Effector memory CD8-positive, alpha-beta T cell (primary cell): Measurements from ENCODE around the gene BACH2.

Experiments
- ATAC-seq: fragments of 150-1000 bp; cut with Tn5 transposase; replicated peaks from 2 replicates; pipeline ENCODE4 v1.10.0; 2021; ENCODE audit warnings: mild to moderate bottlenecking, moderate library complexity
- DNase-seq, 3 experiments: peaks; one replicate each; pipeline ENCODE4 v3.0.0; 2021
- H3K27ac Mint-ChIP-seq, 2 donors: one replicate each; pipeline ENCODE4 v1.8.0; 2022; ENCODE audit warnings: mild to moderate bottlenecking in 2 of 2, mixed read lengths in 2 of 2, moderate library complexity in 2 of 2
- H3K27me3 Mint-ChIP-seq, 2 donors: one replicate each; pipeline ENCODE4 v1.8.0; 2022; ENCODE audit warnings: mixed read lengths in 2 of 2
- H3K36me3 Mint-ChIP-seq: one replicate; pipeline ENCODE4 v1.8.0; 2022; ENCODE audit warnings: mild to moderate bottlenecking, moderate library complexity, mixed read lengths; ENCODE audit not compliant: insufficient read depth
- H3K4me1 Mint-ChIP-seq, 2 donors: one replicate each; pipeline ENCODE4 v1.8.0; 2022; ENCODE audit warnings: low read depth in 2 of 2, mixed read lengths in 2 of 2
- H3K4me3 Mint-ChIP-seq, 2 donors: one replicate each; pipeline ENCODE4 v1.8.0; 2022; ENCODE audit warnings: mild to moderate bottlenecking in 2 of 2, mixed read lengths in 2 of 2, moderate library complexity in 2 of 2
- H3K9me3 Mint-ChIP-seq, 2 donors: one replicate each; pipeline ENCODE4 v1.8.0; 2022; ENCODE audit warnings: mixed read lengths in 2 of 2

Gene BACH2

GRCh38 chr6:90028995-90029635 is 267.5 kb downstream of the BACH2 start:
- Mint-ChIP-seq H3K4me1 (peaks cover 26 to 31% of the 10 kb centered on the region in 2 donors), H3K27ac (peak overlapping the region; percentile 10 to 62), H3K27me3 (no peaks in the 10 kb centered on the region), H3K4me3 (peak overlapping the region; percentile 54 to 61), H3K36me3 (peaks cover 4% of the 10 kb centered on the region), H3K9me3 (peaks cover 0 to 2% of the 10 kb centered on the region in 2 donors)
- DNase-seq (no peak), ATAC-seq (peak; percentile 46)

DNA sequence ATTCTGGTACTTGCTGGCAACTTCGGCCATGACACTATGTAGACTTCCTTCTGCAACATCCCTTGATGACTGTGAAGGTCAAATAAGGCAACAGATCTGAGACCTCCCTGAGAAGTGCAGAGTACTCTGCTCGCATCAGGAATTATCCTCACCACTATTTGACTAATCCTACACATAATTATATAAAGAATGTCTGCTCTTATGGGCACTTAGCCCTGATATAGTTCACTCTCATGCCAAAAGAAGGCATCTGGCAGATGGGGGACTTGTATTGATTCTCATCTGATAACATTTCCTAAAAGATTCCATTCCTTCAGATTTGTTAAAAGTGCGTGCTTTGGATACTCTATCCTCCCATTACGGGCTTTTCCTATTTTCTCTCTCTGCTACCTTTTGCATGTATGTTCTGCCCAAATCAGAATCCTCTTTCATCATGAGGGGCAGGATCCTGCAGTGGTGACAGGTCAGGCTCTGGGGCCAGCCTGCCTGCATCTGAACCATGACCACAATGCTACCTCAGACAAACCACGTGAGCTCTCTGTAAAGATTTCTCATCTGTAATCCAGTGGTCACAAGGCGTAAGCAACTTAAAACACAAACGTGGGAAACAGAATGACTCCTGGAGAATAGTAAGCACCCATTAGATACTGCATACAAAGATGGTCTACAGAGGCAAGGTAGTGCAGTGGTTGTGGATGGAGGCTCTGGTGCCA is 268.4 kb downstream of the BACH2 start:
- H3K4me3 Mint-ChIP-seq, result no peak overlapping the region
- DNase-seq (no peak), ATAC-seq (peak; percentile 56)
- H3K9me3 Mint-ChIP-seq, result peaks cover 0 to 2% of the 10 kb centered on the region in 2 donors
- H3K36me3 Mint-ChIP-seq, result peaks cover 4% of the 10 kb centered on the region
- H3K27ac Mint-ChIP-seq, result peak overlapping the region in 1 of 2 donors; percentile 10
- peaks cover 26 to 33% of the 10 kb centered on the region in 2 donors for H3K4me1 Mint-ChIP-seq
- H3K27me3 Mint-ChIP-seq, result no peaks in the 10 kb centered on the region

DNA sequence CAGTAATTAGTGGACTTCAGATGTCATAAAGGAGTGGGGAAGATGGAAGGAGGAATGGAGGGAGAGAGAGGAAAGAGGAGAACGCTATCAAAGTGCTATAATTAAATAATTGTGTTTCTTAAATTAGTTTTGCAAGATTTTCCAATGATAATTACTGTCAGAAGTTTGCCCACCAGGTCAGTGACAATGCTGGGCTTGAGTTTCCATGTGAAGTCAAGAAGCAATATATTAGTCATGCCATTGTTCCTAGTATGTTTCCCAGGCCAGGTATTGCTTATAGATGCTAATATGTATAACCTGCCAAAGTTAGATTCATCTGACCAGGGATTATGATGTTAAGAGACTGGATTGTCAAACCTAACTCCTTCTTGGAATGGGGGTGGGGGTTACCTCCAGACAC is 270.4 kb downstream of the BACH2 start:
- Mint-ChIP-seq H3K9me3 (no peaks in the 10 kb centered on the region), H3K4me3 (no peak overlapping the region), H3K27me3 (no peaks in the 10 kb centered on the region), H3K27ac (no peak overlapping the region), H3K4me1 (peaks cover 26 to 33% of the 10 kb centered on the region in 2 donors), H3K36me3 (peaks cover 4% of the 10 kb centered on the region)
- DNase-seq (no peak), ATAC-seq (no peak)

- no peak overlapping the region for H3K27ac Mint-ChIP-seq
- H3K4me1 Mint-ChIP-seq, result peaks cover 26 to 34% of the 10 kb centered on the region in 2 donors
- no peaks in the 10 kb centered on the region for H3K9me3 Mint-ChIP-seq
- H3K36me3 Mint-ChIP-seq, result peaks cover 4% of the 10 kb centered on the region
- H3K4me3 Mint-ChIP-seq, result no peak overlapping the region
- DNase-seq (no peak), ATAC-seq (no peak)
- H3K27me3 Mint-ChIP-seq, result no peaks in the 10 kb centered on the region
Measured at GRCh38 chr6:90025523-90026061, 271.1 kb downstream of the BACH2 start.

DNA sequence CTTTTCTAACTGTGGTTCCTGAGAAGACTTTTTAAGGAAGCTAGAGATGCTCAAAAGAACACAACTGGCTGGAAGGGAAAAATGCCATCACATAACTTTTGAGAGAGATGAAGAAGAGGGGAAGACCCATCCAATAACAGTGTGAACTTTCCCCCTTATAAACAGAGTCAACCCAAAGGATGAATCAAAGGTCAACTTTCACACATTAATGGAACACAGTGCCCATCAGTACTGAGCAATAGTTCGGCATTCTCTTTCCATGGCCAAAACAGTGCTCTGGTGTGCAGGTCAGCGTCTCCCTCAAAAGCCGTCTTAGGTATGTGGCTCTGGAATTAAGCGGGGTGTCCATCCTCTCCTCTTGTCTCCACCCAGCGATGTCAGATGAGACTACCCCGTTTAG is 272.0 kb downstream of the BACH2 start:
- no peaks in the 10 kb centered on the region for H3K27me3 Mint-ChIP-seq
- ATAC-seq (no peak), DNase-seq (no peak)
- H3K27ac Mint-ChIP-seq, result no peak overlapping the region
- peaks cover 4% of the 10 kb centered on the region for H3K36me3 Mint-ChIP-seq
- H3K9me3 Mint-ChIP-seq, result no peaks in the 10 kb centered on the region
- no peak overlapping the region for H3K4me3 Mint-ChIP-seq
- peaks cover 25 to 27% of the 10 kb centered on the region in 2 donors for H3K4me1 Mint-ChIP-seq

GRCh38 chr6:90021711-90022110 is 274.9 kb downstream of the BACH2 start:
- no peak overlapping the region for H3K27ac Mint-ChIP-seq
- H3K27me3 Mint-ChIP-seq, result no peaks in the 10 kb centered on the region
- ATAC-seq, result no peak
- H3K9me3 Mint-ChIP-seq, result no peaks in the 10 kb centered on the region
- peaks cover 5 to 10% of the 10 kb centered on the region in 2 donors for H3K4me1 Mint-ChIP-seq
- H3K4me3 Mint-ChIP-seq, result no peak overlapping the region
- no peaks in the 10 kb centered on the region for H3K36me3 Mint-ChIP-seq
- no peak for DNase-seq

GRCh38 chr6:90020746-90021145 is 275.9 kb downstream of the BACH2 start:
- peaks cover 3 to 7% of the 10 kb centered on the region in 2 donors for H3K4me1 Mint-ChIP-seq

DNA sequence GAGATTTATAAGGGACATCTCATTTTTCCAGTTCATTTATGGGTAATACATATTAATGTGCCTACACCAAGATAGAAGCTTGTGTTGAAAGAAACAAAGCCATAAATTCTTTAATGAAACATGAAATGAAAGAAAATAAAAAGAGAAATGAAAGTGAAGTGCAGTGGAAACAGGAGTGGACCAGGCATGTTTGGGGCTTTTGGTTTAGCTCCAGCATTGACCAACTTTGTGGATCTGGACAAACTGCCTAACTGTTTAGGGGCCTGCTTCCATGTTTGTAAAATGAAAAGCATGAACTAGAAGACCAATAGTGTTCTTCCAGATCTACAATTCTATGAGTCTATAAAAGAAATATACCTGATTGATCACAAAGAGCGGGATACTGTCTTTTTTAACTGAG is 277.4 kb downstream of the BACH2 start:
- peaks cover 0 to 4% of the 10 kb centered on the region in 2 donors for H3K4me1 Mint-ChIP-seq
- H3K9me3 Mint-ChIP-seq, result no peaks in the 10 kb centered on the region
- no peak for ATAC-seq
- no peaks in the 10 kb centered on the region for H3K27me3 Mint-ChIP-seq
- H3K27ac Mint-ChIP-seq, result peak overlapping the region in 1 of 2 donors; percentile 15
- peaks cover 3% of the 10 kb centered on the region for H3K36me3 Mint-ChIP-seq
- DNase-seq, result no peak
- no peak overlapping the region for H3K4me3 Mint-ChIP-seq

More at GRCh38 chr6:90020746-90021145, 275.9 kb downstream of the BACH2 start:
- DNase-seq (no peak), ATAC-seq (no peak)
- H3K9me3 Mint-ChIP-seq, result no peaks in the 10 kb centered on the region
- H3K27me3 Mint-ChIP-seq, result no peaks in the 10 kb centered on the region
- no peak overlapping the region for H3K27ac Mint-ChIP-seq
- no peak overlapping the region for H3K4me3 Mint-ChIP-seq
- no peaks in the 10 kb centered on the region for H3K36me3 Mint-ChIP-seq

DNA sequence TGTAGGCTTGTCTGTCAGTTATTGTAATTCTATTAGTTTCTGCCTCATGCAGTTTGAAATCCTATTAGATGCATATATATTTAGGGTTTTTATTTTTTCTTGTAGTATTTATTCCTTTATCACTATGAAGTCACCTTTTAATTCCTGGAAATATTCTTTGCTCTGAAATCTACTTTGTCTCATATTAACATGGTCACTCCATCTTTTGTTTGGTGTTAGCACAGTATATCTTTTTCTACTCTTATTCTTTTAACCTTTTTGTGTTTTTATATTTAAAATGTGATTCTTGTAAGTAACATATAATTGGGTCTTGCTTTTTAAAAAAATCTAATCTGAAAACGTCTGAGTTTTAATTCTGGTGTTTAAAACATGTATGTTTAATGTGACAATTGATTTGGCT is 280.8 kb downstream of the BACH2 start:
- Mint-ChIP-seq H3K9me3 (no peaks in the 10 kb centered on the region), H3K4me3 (no peak overlapping the region), H3K36me3 (peaks cover 3% of the 10 kb centered on the region), H3K27ac (no peak overlapping the region), H3K27me3 (no peaks in the 10 kb centered on the region), H3K4me1 (peaks cover 0 to 2% of the 10 kb centered on the region in 2 donors)
- ATAC-seq (no peak), DNase-seq (no peak)

DNA sequence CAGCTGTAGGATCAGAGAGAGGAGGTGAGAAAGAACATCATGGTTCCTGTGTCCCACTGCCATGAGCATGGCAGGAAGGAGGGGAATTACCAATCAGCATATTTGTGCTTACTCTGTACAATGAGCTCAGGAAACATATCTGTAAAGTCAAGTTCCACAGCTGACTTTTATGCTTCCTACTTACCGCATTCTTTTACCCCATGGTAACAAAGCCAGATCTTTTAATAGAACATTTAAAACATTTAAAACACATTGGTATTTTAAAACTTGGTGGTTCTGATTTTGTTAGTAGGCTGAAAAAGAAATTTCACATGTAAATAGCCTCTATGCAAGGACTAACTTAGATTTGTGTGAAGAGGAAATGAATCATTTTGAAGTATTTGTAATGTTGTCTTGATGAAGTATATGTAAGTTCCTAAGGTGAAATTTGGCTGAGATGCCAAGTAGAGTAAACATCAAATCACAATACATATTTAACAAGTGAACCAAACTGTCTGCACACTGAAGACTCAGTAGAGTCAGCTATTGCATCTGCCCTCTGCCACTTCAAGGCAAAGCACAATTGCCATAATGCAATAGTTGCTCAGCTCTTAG is 287.6 kb downstream of the BACH2 start:
- Mint-ChIP-seq H3K4me3 (no peak overlapping the region), H3K4me1 (peaks cover 2 to 5% of the 10 kb centered on the region in 2 donors)
- ATAC-seq, result peak; percentile 29

GRCh38 chr6:90008189-90008907 is 288.3 kb downstream of the BACH2 start:
- peaks cover 2 to 5% of the 10 kb centered on the region in 2 donors for H3K4me1 Mint-ChIP-seq
- ATAC-seq, result no peak
- H3K27me3 Mint-ChIP-seq, result no peaks in the 10 kb centered on the region
- H3K36me3 Mint-ChIP-seq, result peaks cover 4% of the 10 kb centered on the region
- no peak overlapping the region for H3K4me3 Mint-ChIP-seq
- DNase-seq, result no peak
- H3K9me3 Mint-ChIP-seq, result no peaks in the 10 kb centered on the region
- peak overlapping the region in 1 of 2 donors; percentile 4 for H3K27ac Mint-ChIP-seq

More for the DNA sequence above, 287.6 kb downstream of the BACH2 start:
- peak overlapping the region in 1 of 2 donors; percentile 4 for H3K27ac Mint-ChIP-seq
- DNase-seq, result no peak
- peaks cover 4% of the 10 kb centered on the region for H3K36me3 Mint-ChIP-seq
- H3K9me3 Mint-ChIP-seq, result no peaks in the 10 kb centered on the region
- no peaks in the 10 kb centered on the region for H3K27me3 Mint-ChIP-seq

DNA sequence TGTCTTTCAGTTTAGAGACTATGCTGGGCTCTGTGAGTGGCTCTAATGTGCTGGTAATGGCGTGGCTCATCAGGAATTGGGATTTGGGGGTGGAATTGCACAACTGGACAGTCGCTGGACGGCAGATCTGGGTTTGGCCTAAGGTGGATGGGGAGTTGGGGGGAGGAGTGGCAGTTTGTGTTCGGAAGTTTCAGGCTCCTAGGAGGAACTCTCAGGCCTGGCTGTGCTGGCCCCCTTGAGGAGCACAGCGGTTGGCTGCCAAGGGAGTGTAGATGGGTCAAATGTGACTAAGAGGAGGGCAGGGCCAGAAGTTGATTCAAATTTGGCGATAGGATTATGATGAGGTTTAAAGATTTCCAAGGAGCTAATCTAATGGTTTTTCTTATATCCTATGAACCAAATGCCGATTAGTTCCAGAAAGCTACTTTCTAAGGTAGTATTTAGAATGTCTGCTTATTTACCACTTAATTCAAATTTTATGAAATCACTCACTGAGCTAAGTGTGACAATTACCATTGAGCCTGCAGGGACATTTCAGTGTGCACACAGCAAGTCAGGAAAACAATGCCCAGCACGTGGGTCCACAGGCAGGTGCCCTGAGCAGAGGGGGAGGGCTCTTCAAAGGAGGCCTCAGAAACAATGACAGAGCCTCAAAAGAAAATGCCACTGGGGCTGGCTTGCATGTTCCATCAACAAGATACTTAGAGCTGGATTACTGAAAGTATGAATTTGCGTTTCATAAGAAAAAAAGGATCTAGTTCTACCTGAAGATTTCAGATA is 291.4 kb downstream of the BACH2 start:
- peaks cover 4% of the 10 kb centered on the region for H3K36me3 Mint-ChIP-seq
- no peak overlapping the region for H3K27ac Mint-ChIP-seq

More for the DNA sequence above, 291.4 kb downstream of the BACH2 start:
- no peak for DNase-seq
- H3K9me3 Mint-ChIP-seq, result no peaks in the 10 kb centered on the region
- H3K4me1 Mint-ChIP-seq, result peaks cover 2 to 5% of the 10 kb centered on the region in 2 donors
- no peak for ATAC-seq
- no peaks in the 10 kb centered on the region for H3K27me3 Mint-ChIP-seq
- no peak overlapping the region for H3K4me3 Mint-ChIP-seq
